ENCODE results near the gene RGS17. TPM values are rescaled to one million over a fixed set of nuclear protein-coding genes. Genes with fewer than 3 reads are reported as not detected.

RGS17 gene
- total RNA-seq, 1 experiment from 2014 or later: 3.2 TPM

DNA sequence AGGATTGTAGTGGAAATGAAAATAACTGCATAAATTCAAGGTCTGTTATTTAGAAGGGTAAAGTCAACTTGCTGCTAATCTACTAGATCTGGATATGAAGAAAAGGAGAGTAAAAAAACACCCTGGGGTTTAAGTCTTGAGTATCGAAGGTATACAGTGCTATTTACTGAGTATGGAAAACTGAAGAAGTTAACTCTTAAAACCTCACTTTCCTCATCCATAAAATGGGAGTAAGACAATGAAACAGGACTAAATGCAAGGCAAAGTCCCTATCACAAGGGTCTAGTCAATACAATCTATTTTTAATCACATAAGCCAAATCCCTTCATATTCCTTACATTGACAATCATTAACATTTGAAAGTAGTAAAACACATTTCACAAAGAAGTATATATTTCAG, 150.4 kb downstream of the RGS17 start:
- Mint-ChIP-seq H3K27me3 (ENCODE audit: low read depth) (no peaks in the 10 kb centered on the region; the same call in 1 of the 2 replicates), H3K36me3 (ENCODE audit: insufficient read depth in 1 of 3, low read depth in 3 of 3) (peaks cover 23 to 35% (median 24%) of the 10 kb centered on the region in 3 experiments; a peak in 6 of 7 replicates), H3K4me3 (peak overlapping the region; percentile 92 to 98), H3K4me1 (peaks cover 51 to 55% of the 10 kb centered on the region in 2 experiments), H3K27ac (peak overlapping the region in 2 of 3 experiments; percentile 5; a peak in 2 of 7 replicates), H3K9me3 (no peaks in the 10 kb centered on the region; a peak in 1 of 5 replicates)
- Histone ChIP-seq H3K4me2 (ENCODE audit: insufficient read depth, insufficient read length, low read length) (peak overlapping the region; percentile 72), H4K91ac (ENCODE audit: insufficient read length, low read depth, low read length) (no peak overlapping the region), H3K9me3 (ENCODE audit: control insufficient read depth, low read depth, low read length) (no peaks in the 10 kb centered on the region), H3K4ac (ENCODE audit: low read depth, low read length) (no peak overlapping the region), H2AK5ac (ENCODE audit: insufficient read length, low read length) (no peak overlapping the region), H2BK5ac (ENCODE audit: insufficient read length, low read length) (no peak overlapping the region), H2AFZ (ENCODE audit: low read length) (no peak overlapping the region), H4K8ac (replicated peaks; ENCODE audit: insufficient read length, low read depth, low read length) (no peak overlapping the region), H3T11ph (ENCODE audit: low read length) (no peak overlapping the region), H2BK20ac (ENCODE audit: low read depth, low read length, poor library complexity, severe bottlenecking) (no peak overlapping the region), H3K27ac (ENCODE audit: insufficient read length, low read depth, low read length) (no peak overlapping the region), H2BK120ac (ENCODE audit: low read depth, low read length, poor library complexity, severe bottlenecking) (no peak overlapping the region), H3K27me3 (ENCODE audit: insufficient read depth, low read length) (no peaks in the 10 kb centered on the region), H3K79me2 (ENCODE audit: insufficient read depth, low read length) (peaks cover 68% of the 10 kb centered on the region), H4K5ac (ENCODE audit: insufficient read length, low read depth, low read length) (no peak overlapping the region), H3K14ac (ENCODE audit: insufficient read depth, low read length) (no peak overlapping the region), H3K23me2 (ENCODE audit: insufficient read length, low read depth, low read length, poor library complexity, severe bottlenecking) (peaks cover 9% of the 10 kb centered on the region), H2BK15ac (ENCODE audit: low read depth, low read length) (no peak overlapping the region), H3K23ac (ENCODE audit: insufficient read length, low read depth, low read length) (no peak overlapping the region), H3K56ac (ENCODE audit: insufficient read length, low read depth, low read length) (no peak overlapping the region), H3K4me1 (ENCODE audit: insufficient read depth, low read length) (no peaks in the 10 kb centered on the region; the same call in 1 of the 2 replicates), H3K9ac (ENCODE audit: extremely low read depth, insufficient read length, low read length) (peak overlapping the region; percentile 20), H4K20me1 (ENCODE audit: control insufficient read depth, insufficient read depth, insufficient read length) (no peaks in the 10 kb centered on the region), H3K79me1 (ENCODE audit: insufficient read depth, low read depth, low read length, poor library complexity, severe bottlenecking) (peaks cover 2% of the 10 kb centered on the region), H2BK12ac (ENCODE audit: insufficient read length, low read depth, low read length) (no peak overlapping the region), H3K18ac (ENCODE audit: insufficient read length, low read depth, low read length) (no peak overlapping the region)
- no peak for DNase-seq
- TF ChIP-seq, protein P1, sequence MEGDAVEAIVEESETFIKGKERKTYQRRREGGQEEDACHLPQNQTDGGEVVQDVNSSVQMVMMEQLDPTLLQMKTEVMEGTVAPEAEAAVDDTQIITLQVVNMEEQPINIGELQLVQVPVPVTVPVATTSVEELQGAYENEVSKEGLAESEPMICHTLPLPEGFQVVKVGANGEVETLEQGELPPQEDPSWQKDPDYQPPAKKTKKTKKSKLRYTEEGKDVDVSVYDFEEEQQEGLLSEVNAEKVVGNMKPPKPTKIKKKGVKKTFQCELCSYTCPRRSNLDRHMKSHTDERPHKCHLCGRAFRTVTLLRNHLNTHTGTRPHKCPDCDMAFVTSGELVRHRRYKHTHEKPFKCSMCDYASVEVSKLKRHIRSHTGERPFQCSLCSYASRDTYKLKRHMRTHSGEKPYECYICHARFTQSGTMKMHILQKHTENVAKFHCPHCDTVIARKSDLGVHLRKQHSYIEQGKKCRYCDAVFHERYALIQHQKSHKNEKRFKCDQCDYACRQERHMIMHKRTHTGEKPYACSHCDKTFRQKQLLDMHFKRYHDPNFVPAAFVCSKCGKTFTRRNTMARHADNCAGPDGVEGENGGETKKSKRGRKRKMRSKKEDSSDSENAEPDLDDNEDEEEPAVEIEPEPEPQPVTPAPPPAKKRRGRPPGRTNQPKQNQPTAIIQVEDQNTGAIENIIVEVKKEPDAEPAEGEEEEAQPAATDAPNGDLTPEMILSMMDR (conservative IDR thresholded peaks at IDR 0.05): no peak
- WGBS (ENCODE audit: extremely low coverage, insufficient read length, low lambda C conversion rate): no CpG with 5 or more reads among the region's 1 CpG
